Kidney (tissue), 14 donors: ENCODE measurements around the gene PTPN1. TPM values are rescaled to one million over a fixed set of nuclear protein-coding genes. Genes with fewer than 3 reads are reported as not detected.

ENCODE experiments used
- DNase-seq, 5 donors: peaks; one replicate each; pipeline ENCODE4 v3.0.0-alpha.2; 2013 to 2020
- FAIRE-seq: peaks from 2 replicates; lab custom pipeline; 2012; peaks lifted over from hg19 to GRCh38; lab: Jason Lieb, UNC
- H3K27ac ChIP-seq, 2 donors: one replicate each; pipeline ENCODE4 v1.7.0; 2013; ENCODE audit warnings: low read depth in 2 of 2, low read length in 2 of 2, inconsistent platforms in 1 of 2
- H3K27me3 ChIP-seq: one replicate; pipeline ENCODE4 v1.7.1; 2013; ENCODE audit warnings: low read length, inconsistent platforms; ENCODE audit not compliant: control insufficient read depth, insufficient read depth
- H3K36me3 ChIP-seq, 3 donors: one replicate each; pipeline versions ENCODE4 v1.7.0 to v1.7.1; 2013; ENCODE audit warnings: low read length in 3 of 3, control low read depth in 1 of 3, inconsistent platforms in 1 of 3; ENCODE audit not compliant: insufficient read depth in 3 of 3, control insufficient read depth in 2 of 3
- H3K4me1 ChIP-seq, 3 donors: one replicate each; pipeline versions ENCODE4 v1.7.0 to v1.7.1; 2013; ENCODE audit warnings: low read length in 3 of 3, inconsistent platforms in 1 of 3, low read depth in 1 of 3; ENCODE audit not compliant: control insufficient read depth in 2 of 3, insufficient read depth in 2 of 3
- H3K4me3 ChIP-seq, 3 donors: one replicate each; pipeline versions ENCODE4 v1.7.0 to v1.8.1; 2013; ENCODE audit warnings: low read length in 3 of 3, control low read depth in 1 of 3, inconsistent platforms in 1 of 3
- H3K9ac ChIP-seq, 3 donors: one replicate each; pipeline versions ENCODE4 v1.7.0 to v1.7.1; 2013; ENCODE audit warnings: low read length in 3 of 3, control low read depth in 1 of 3, inconsistent platforms in 1 of 3
- H3K9me3 ChIP-seq, 3 donors: one replicate each; pipeline versions ENCODE4 v1.7.0 to v1.7.1; 2013; ENCODE audit warnings: low read length in 3 of 3, control low read depth in 1 of 3, inconsistent platforms in 1 of 3; ENCODE audit not compliant: control insufficient read depth in 2 of 3, insufficient read depth in 1 of 3
- intact Hi-C: fragments of 100-400 bp; cut with DNase I; formaldehyde crosslinking; loops from one replicate; pipeline ENCODE4 v1.11.1; 2022
- polyA plus RNA-seq: library from polyadenylated mRNA; stranded (reverse); fragments of 350-450 nt; fragmentation: Illumina TruSeq; extraction: RNeasy Lipid Tissue Mini Kit (QIAGEN cat#74804); gene quantifications from one replicate; pipeline ENCODE4 v1.2.3, GENCODE V29; 2014; ENCODE audit warnings: low read depth, low replicate concordance; ENCODE audit not compliant: insufficient read depth
- total RNA-seq: library from RNA; stranded (reverse); fragmentation: NEBNext Ultra II Directional; extraction: Animal tissue kit (Norgen Biotek cat#: 25700); gene quantifications from one replicate; pipeline ENCODE4 v1.2.1, GENCODE V29; 2021
- TF ChIP-seq, protein P1 (sequence below): IDR thresholded peaks from 3 replicates; pipeline ENCODE4 v1.5.1; 2012; ENCODE audit warnings: mild to moderate bottlenecking, moderate library complexity, borderline replicate concordance; ENCODE audit not compliant: insufficient read depth; ENCODE audit errors: extremely low read depth
- donor health status: control.
- donor health status: control.
- donor health status: control.
- donor health status: control.
- donor health status: control.
- donor health status: DM: yes; HTN: yes; CAD: no.
- donor health status: Normal renal cell carcinoma (clear cell type).

The PTPN1 gene
- total and polyA plus RNA-seq, 2 donors from 2014 or later = 29.6 to 80.4 TPM

DNA sequence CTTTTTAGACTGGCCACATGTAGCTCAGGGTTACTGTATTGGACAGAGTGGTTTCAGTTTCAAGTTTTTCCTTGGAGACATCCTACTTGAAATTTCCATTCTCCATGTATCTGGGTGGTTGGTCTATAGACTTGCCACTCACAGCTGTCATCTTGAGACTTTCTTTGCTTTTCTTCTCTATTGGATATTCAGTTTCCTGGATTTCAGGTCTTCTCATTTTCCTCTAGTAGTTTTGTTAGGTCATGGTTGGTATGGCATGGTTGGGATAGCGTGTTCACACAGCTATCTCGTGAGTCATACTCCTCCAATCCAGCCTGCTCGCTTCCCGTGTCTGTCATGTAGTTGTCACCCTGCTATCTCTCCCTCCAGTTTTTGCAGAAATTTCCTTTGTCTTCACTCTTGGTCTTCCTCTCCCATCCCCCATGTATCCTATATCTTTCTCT lies 48.3 kb downstream of the PTPN1 start:
- Histone ChIP-seq H3K9me3 (no peaks in the 10 kb centered on the region), H3K36me3 (peaks cover 0 to 19% (median 7%) of the 10 kb centered on the region in 3 donors), H3K27me3 (no peaks in the 10 kb centered on the region), H3K4me1 (peaks cover 0 to 12% (median 5%) of the 10 kb centered on the region in 3 donors), H3K9ac (no peak overlapping the region), H3K27ac (no peak overlapping the region), H3K4me3 (no peak overlapping the region)
- intact Hi-C loops = no loop called here
- DNase-seq (no peak), FAIRE-seq (no peak)
- TF ChIP-seq, protein P1, sequence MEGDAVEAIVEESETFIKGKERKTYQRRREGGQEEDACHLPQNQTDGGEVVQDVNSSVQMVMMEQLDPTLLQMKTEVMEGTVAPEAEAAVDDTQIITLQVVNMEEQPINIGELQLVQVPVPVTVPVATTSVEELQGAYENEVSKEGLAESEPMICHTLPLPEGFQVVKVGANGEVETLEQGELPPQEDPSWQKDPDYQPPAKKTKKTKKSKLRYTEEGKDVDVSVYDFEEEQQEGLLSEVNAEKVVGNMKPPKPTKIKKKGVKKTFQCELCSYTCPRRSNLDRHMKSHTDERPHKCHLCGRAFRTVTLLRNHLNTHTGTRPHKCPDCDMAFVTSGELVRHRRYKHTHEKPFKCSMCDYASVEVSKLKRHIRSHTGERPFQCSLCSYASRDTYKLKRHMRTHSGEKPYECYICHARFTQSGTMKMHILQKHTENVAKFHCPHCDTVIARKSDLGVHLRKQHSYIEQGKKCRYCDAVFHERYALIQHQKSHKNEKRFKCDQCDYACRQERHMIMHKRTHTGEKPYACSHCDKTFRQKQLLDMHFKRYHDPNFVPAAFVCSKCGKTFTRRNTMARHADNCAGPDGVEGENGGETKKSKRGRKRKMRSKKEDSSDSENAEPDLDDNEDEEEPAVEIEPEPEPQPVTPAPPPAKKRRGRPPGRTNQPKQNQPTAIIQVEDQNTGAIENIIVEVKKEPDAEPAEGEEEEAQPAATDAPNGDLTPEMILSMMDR = no peak

DNA sequence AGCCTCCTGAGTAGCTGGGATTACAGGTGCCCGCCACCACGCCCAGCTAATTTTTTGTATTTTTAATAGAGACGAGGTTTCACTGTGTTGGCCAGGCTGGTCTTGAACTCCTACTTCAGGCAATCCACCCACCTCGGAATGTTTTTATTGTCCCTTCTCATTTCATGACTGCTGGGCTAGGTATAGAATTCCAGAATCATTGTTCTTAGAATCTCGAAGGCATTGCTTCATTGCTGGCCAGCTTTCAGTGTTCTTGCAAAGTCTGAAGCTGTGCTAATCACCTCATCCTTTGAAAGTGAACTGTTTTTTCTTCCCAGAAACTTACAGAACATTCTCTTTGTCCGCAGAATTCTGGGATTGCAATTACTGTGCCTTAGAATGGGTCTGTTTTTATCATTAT lies 49.0 kb downstream of the PTPN1 start:
- intact Hi-C loops = no loop called here
- Histone ChIP-seq H3K27me3 (no peaks in the 10 kb centered on the region), H3K36me3 (peaks cover 0 to 19% (median 7%) of the 10 kb centered on the region in 3 donors), H3K27ac (no peak overlapping the region), H3K4me3 (no peak overlapping the region), H3K9me3 (no peaks in the 10 kb centered on the region), H3K9ac (no peak overlapping the region), H3K4me1 (peaks cover 0 to 12% (median 7%) of the 10 kb centered on the region in 3 donors)
- FAIRE-seq = no peak
- TF ChIP-seq, protein P1 = no peak
- no peak for DNase-seq

GRCh38 chr20:50559856-50560638 lies 49.9 kb downstream of the PTPN1 start:
- no peak overlapping the region for H3K27ac ChIP-seq
- peaks cover 0 to 23% (median 12%) of the 10 kb centered on the region in 3 donors for H3K36me3 ChIP-seq
- H3K4me3 ChIP-seq = no peak overlapping the region
- DNase-seq = no peak
- no peak for FAIRE-seq
- H3K9ac ChIP-seq = no peak overlapping the region
- no peaks in the 10 kb centered on the region for H3K27me3 ChIP-seq
- peaks cover 0 to 12% (median 9%) of the 10 kb centered on the region in 3 donors for H3K4me1 ChIP-seq
- intact Hi-C loops = no loop called here
- TF ChIP-seq, protein P1 = no peak
- no peaks in the 10 kb centered on the region for H3K9me3 ChIP-seq
